DMS53 (cell line): ENCODE measurements around the gene COL5A1.
A peak's percentile ranks its signal among the peaks of the same experiment; 100 is the strongest.
"Not testable (repeated sequence)": the region's sequence is repeated elsewhere in the genome, so short reads cannot be mapped to it uniquely, and the experiment has no call there.

ENCODE experiments used
- DNase-seq: peaks from one replicate; lab custom pipeline; 2025; lab: John Stamatoyannopoulos, UW

The COL5A1 gene

GRCh38 chr9:134640506-134641172 is 964 bp upstream of the COL5A1 start:
- DNase-seq, result no peak

GRCh38 chr9:134641990-134642384 is 384 bp downstream of the COL5A1 start:
- DNase-seq, result no peak

GRCh38 chr9:134642385-134643181 is 980 bp downstream of the COL5A1 start:
- no peak for DNase-seq

- DNase-seq, result no peak
Observed at GRCh38 chr9:134643222-134643671, 1.6 kb downstream of the COL5A1 start.

- not testable (repeated sequence) for DNase-seq
Observed at GRCh38 chr9:134644401-134644724, 2.8 kb downstream of the COL5A1 start.

GRCh38 chr9:134644725-134645606 is 3.4 kb downstream of the COL5A1 start:
- no peak for DNase-seq

GRCh38 chr9:134645607-134646365 is 4.2 kb downstream of the COL5A1 start:
- no peak for DNase-seq

GRCh38 chr9:134647359-134648080 is 5.9 kb downstream of the COL5A1 start:
- no peak for DNase-seq

GRCh38 chr9:134648701-134649530 is 7.3 kb downstream of the COL5A1 start:
- no peak for DNase-seq

GRCh38 chr9:134650431-134651190 is 9.0 kb downstream of the COL5A1 start:
- no peak for DNase-seq

GRCh38 chr9:134651226-134651905 is 9.8 kb downstream of the COL5A1 start:
- no peak for DNase-seq

GRCh38 chr9:134652291-134653225 is 11.0 kb downstream of the COL5A1 start:
- no peak for DNase-seq

GRCh38 chr9:134653259-134654009 is 11.8 kb downstream of the COL5A1 start:
- no peak for DNase-seq

GRCh38 chr9:134655101-134655500 is 13.5 kb downstream of the COL5A1 start:
- DNase-seq, result no peak

GRCh38 chr9:134655586-134656333 is 14.2 kb downstream of the COL5A1 start:
- peak; percentile 10 for DNase-seq

- DNase-seq, result peak; percentile 39
Observed at GRCh38 chr9:134656334-134657006, 14.9 kb downstream of the COL5A1 start.
